Bone marrow (tissue), 2 donors: ENCODE measurements around the gene TENM3.

Source experiments
- DNase-seq, 2 donors: peaks; one replicate each; lab custom pipeline; 2025; lab: John Stamatoyannopoulos, UW

Gene TENM3

DNA sequence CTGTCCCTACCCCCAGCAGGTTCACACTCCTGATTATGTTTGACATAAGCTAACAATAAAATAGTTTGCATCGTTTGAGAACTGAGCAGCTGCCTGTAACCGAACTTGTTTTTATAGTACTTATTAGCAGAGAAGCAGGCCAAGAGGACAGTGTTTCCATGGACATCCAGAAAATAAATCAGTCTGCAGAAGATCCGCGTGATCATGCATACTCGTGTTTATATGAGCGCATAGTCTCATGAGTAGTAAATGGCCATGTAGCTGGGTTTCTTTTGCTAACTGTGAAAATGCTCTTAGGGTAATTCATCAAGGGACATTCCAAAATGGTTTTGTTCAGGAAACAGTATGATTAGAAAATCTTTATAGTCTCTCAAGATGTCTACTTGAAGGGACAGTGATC is 384.8 kb downstream of the TENM3 start:
- no peak for DNase-seq

DNA sequence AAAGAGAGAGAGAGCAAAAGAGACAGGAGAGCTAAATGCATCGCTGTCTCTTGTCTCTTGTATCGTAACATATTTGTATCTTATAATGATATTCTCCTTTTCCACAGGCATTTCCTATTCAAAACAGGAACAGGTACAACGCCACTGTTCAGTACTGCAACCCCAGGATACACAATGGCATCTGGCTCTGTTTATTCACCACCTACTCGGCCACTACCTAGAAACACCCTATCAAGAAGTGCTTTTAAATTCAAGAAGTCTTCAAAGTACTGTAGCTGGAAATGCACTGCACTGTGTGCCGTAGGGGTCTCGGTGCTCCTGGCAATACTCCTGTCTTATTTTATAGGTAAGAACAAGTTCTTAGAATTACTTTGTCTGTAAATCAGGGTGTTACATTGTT is 385.3 kb downstream of the TENM3 start:
- DNase-seq = no peak

DNA sequence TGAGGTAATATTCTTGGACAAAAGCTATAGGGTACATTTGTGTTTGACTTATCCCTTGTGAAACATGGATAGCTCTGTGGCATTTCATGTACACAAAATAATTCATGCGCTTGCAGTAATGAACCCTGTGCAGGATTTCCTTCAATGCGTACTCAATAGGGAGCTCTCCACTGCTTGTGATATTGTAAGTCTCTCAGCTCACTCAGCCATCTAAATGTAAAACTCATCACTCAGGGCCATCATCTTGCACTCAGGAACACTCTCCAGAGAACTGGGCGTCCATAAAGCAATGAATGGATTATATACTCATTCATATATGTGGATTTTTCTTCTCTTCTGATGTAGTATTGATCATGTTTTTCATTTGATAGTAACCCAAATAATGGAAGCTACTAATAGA is 385.9 kb downstream of the TENM3 start:
- DNase-seq = no peak

DNA sequence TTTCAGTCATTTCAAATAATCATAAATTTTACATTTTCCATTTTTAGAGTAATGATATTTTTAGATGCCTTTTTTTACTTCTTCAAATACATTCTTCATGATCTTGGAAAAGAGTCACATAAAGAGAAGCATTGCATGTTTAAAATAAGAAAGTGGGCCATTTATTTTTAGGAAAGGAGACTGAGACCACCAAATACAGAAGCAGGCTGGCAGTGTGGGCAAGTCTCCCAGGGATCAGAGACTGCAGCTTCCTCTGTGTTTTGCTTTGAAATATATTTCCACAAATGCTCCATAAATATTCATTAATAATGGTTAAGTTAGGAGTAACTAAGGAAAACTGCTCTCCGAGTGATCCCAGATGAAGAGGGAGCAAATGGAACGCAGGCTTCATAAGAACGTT is 397.3 kb downstream of the TENM3 start:
- DNase-seq = no peak

DNA sequence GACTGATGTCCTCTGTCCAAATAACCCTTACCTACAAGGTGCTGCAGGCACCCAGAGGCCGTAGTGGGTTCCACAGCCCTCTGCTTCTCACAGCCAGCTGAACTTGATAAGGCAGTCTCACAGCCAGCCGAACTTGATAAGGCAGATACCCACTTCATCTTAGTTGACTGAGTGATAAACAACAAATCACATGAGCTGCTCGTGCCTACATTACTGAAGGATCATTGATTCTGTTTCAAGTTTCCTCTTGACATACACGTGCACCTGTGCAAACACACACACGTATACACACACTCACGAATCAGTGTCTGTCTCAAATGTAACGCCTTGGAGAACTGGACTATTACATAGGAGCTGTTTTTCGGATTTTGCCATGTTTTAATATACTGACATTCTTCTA is 397.7 kb downstream of the TENM3 start:
- no peak for DNase-seq

DNA sequence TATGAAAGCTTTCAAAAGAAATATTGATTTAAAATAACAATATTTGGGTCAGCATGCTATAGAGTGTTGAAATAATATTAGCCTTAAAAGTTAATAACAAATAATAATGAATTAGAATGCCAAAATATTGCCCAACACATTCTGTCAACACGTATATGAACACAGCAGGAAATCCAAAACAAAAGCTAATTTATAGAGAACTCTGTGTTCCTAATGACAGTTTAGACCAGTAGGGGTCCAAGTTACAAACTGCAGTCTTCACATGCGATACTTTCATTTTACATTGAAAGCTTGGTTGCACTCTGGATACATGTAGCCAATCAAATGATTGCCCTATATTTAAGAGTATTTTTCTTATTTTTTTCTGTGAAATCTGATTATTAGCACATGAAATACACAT is 399.6 kb downstream of the TENM3 start:
- DNase-seq = no peak

DNA sequence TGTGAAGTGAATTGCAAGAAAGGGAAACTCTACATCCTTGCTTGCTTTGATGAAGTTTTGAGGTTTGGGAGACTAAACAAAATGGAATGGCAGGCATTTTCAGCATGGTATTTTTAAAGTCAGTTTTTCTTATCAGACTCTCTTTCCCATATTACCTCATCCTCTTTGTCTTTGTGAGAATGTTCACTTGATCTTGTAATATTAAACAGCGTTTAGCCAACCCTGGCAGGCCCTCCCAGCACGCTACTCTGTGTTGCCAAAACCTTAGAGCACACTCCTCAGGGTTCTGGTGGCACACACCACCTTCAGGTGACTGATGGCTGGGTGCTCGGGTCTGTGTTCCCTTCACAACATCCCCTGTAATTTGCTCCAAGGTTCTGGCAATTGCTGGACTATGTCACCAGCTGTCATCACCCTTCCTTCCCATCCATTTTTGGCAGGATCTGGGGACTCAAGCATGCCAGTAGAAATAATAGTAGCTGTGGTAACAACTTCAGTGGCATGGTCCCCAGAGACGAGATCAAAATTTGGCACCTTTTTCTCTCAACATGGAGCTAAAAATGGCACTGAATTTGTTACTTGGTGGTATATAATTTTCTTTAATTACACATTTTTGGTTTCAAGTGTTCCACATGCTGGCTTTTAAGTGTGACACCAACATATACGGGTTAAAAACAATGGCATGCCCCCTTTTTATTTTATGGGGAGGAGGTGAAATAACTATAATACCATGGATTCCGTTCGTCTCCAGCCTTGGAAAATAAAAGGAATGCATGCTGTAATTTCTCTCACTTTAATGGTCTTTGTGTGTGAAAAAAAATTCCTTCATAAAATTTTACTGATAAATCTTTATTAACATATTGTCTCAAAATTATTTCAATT is 400.8 kb downstream of the TENM3 start:
- DNase-seq = no peak

DNA sequence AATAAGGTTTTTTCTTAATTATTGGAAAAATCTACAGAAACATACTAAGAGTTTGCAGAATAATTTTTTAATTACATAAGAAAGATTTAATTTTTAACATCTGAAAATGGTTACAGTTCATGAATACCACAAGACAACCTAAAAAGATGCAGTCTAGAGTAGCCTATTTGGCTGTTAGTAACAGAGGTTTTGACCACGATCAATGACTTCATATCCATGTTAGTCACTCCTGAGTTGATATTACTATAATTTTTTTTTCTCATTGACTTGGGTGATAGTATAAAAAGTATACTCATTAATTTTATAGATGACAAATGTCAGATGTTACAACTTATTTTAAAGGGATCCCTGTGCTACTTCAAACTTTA is 401.5 kb downstream of the TENM3 start:
- no peak for DNase-seq

DNA sequence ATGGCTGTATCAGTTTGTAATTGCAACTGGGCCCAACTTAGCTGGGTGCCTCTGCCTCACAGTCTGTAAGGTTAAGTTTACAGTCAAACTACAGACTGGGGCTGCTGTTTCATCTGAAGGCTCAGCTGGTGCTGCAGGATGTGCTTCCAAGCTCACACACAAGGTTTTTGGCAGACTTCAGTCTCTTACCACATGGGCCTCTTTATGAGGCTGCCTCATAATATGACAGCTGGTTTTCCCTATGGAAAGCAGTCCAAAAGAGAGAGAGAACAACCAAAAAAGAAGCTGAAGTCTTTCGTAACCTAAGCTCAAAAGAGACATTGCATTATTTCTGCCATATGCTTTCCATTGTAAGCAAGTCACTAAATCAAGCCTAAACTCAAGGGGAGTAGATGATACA is 402.3 kb downstream of the TENM3 start:
- no peak for DNase-seq

DNA sequence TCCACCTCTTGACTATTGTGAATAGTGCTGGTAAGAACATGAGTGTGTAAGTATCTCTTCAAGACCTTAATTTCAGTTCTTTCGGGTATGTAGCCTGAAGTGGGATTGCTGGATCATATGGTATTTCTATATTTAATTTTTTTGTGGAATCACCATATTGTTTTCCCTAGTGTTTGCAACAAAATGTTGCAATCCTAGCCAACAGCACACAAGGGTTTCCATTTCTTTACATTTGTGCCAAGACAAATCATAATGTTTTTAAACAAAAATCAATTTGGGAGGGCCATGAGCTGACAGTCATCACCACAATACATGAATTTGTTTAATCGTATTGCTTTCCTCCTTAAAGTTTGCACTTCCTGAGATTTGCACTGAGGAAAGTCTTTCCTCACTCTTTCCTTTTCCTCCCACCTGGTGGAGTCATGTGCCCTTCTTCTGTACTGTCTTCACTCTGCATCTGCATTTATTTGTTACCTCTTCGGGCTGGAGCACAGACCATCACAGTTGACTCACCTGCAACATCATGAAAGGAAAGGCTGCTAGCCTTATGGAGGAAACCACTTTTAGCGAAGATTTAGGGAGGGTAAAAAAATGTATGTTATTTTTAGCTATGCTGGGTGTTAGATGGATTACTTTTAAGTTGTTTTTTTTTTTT is 404.6 kb downstream of the TENM3 start:
- no peak for DNase-seq

DNA sequence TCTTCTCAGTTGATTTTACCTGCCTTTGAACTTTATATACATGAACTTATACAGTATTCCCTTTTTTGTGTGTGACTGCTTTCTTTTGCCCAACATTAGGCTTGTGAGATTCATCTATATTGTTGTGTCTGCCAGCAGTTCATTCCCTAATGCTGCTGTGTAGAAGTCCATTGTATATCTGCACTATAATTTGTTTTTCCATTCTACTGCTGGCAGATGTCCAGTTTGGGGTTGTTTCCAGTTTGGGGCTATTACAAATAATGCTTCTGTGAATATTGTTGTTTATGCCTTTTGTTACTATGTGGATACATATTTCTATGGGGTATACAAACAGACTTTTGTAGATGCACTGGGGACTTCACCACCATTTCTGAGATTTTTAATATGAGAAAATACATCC is 405.6 kb downstream of the TENM3 start:
- DNase-seq = no peak

DNA sequence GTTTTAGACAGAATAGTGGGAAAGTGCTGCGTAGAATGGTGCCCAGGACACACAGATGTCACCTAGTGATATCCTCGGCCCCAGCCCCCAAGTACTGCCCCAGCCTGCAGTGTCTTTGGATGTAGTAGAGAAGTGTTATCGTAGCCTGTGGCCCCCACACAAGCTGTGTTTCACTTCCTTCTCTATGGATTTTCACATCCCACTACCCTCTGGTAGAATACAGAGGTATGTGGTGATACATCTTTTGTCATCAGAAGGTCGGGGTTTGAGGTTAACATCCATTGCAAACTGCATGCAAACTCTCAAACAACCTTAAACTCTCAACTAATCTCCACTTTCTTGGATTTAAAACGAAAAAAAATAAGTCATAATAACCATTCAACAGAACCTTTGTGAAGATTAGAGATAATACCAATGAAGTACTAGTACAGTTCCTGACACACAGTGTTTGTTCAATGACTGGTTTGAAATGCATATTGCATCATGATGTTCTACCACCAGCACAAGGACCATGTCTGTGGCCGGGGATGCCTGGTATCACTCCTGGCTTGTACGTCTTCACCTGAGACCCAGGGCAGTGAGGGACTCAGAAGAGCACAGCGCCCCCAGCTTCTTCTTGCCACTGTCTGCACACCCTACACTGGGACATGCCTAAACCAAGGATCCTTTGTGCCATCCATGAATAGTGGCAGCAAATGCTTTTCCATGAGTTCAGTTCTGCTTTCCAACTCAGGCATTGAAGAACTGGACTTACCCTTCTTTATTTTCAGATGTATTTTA is 406.7 kb downstream of the TENM3 start:
- no peak for DNase-seq

DNA sequence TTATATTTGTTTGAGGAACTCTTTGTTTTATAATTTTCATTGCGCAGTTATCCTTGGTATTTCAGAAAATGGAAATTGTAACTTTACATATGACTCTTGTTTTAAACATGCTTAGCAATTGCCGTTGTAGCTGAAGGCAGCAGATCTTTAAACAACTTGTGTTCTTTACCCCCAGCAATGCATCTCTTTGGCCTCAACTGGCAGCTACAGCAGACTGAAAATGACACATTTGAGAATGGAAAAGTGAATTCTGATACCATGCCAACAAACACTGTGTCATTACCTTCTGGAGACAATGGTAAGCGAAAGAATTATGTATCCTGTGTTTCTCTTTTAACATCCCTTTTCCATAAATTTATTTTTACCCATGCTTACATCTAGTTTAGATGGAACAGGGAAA is 410.4 kb downstream of the TENM3 start:
- no peak for DNase-seq

DNA sequence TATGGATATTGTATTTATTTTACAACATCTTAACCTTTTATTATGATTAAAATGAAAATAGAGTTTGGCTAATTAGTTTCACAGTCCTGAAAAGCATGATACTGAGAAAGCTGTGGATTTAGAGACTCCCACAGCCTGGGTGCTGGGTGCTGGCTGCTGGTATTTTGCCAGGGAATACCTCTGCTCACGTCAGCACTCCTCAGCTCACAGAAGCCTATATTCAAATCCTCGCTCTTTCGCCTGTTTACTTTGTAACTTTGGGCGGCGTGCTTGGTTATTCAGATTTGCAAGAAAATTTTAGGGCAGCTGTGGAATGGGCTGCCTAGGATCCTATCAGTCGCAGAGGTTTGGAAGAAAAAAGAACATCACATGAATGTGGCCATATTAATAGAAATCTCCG is 412.1 kb downstream of the TENM3 start:
- no peak for DNase-seq

DNA sequence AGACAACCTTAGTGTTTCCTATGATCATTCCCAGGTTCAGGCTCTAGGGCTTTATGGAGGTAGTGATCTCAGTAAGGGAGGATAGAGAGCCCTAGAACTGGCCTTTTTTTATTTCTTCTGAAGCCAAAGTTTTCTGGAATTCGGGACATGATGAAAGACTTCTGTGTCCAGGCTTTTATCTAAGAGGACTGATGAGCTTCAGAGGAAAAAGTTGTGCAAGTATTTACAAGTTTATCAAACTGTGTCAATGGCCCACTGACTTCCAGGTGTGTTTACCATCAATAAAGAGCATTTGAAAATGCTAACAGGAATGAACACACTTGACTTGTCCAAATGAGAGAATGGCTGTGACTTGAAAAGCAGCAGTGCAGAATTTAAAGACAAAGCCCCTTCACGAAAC is 419.3 kb downstream of the TENM3 start:
- no peak for DNase-seq

DNA sequence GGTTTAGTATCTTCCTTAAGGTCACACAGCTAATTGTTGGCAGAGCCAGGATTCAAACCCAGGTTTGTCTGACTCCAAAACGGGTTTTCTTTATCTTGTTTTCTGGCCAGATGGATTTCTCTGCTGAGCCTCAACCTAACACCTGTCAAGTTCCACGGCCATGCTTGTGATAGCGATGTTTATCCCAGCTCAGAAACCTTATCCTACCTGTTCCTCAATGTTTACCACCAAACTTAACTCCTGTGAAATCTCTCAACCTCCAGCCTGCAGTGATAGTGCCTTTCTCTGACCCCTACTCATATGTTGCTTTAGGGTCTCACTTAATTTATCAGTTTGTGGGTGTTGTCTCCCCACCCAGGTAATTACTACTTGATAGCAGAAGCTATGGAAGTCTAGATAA is 428.0 kb downstream of the TENM3 start:
- no peak for DNase-seq

DNA sequence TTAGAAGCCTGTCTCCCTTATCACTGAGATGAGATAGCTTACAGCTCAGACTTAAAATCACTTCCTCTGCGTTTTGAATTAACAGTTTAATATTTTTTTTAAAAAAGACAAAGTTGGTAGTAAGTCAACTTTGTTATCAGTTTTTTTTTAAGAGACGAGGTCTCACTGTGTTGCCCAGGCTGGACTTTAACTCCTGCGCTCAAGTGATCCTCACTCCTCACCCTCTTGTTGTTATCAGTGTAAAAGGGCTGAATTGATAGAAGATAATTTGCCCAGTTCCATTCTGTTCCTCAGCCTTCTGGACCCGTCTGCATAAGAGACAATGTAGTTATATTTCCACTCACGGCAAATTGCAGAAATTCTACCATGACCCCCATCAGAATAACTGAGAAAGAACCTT is 428.5 kb downstream of the TENM3 start:
- DNase-seq = no peak

DNA sequence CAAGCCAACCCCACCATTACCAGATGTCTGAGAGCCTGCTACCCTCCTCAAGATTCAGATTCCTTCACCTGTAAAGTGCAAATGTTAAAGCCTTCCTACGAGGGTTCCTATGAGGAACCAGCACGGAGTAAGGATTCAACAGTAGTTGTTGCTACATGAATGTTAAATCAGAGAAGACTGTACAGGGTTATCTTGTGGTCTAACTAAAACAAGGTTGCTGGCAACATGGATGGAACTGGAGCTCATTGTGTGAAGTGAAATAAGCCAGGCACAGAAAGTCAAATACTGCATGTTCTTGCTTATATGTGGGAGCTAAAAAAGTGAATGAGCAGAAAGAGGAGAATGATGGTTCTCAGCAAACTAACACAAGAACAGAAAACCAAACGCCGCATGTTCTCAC is 435.4 kb downstream of the TENM3 start:
- DNase-seq = no peak

DNA sequence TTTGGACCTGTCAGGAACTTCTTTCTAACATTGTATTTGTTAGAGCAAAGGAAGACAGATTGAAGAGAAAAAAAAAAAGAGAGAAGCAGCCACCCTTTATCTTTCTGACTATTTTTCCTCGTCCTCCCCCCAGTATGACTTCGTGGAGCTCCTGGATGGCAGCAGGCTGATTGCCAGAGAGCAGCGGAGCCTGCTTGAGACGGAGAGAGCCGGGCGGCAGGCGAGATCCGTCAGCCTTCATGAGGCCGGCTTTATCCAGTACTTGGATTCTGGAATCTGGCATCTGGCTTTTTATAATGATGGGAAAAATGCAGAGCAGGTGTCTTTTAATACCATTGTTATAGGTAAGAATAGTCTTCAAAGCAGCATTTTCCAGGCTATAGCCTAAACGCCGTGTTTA is 436.3 kb downstream of the TENM3 start:
- no peak for DNase-seq

DNA sequence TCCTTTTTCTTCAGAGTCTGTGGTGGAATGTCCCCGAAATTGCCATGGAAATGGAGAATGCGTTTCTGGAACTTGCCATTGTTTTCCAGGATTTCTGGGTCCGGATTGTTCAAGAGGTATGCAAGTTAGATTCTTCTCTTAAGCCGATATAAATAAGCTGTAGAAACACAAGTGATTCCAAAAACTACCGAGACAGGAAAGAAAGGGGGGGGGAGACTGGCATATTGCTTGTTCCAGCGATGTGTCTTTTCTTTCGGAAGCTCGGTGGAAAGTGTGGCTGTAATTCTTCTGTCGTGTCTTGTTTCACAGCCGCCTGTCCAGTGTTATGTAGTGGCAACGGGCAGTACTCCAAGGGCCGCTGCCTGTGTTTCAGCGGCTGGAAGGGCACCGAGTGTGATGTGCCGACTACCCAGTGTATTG is 437.0 kb downstream of the TENM3 start:
- DNase-seq = no peak

DNA sequence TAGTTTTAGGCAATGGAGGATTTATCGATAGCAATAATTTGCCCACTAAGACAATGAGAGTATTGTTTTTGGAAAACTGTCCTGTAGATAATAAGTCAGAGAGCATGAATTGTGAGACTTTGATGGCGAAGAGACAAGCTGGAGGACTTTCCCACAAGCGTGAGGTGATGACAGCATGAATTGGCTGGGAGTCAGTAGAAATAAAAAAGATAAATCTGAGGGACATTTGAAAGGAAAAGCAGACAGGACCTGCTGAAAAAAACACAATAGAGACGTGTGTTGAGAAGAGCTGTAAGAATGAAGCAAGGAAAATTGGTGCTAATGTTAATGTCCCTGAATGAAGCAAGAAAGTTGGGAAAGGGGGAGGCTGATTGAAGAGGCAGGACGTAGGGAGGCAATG is 440.5 kb downstream of the TENM3 start:
- DNase-seq = no peak

DNA sequence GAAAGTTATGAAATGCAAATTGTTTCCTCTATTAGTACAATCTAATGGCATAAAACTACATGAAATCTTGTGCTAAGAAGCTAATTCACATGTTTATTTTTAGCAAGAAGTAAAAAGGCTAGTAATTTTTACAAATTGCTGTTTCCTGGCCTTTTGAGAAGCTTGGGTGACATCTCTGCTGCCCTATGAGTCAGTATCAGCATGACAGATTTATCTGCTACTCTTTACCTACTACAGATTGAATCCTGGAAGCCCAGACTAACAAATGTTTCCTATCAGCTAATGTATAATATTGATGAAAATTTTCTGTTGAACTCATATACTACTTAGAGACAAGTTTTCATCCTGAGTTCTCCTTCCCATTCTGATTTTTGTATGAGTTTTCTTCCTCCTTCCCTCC is 441.6 kb downstream of the TENM3 start:
- DNase-seq = no peak

DNA sequence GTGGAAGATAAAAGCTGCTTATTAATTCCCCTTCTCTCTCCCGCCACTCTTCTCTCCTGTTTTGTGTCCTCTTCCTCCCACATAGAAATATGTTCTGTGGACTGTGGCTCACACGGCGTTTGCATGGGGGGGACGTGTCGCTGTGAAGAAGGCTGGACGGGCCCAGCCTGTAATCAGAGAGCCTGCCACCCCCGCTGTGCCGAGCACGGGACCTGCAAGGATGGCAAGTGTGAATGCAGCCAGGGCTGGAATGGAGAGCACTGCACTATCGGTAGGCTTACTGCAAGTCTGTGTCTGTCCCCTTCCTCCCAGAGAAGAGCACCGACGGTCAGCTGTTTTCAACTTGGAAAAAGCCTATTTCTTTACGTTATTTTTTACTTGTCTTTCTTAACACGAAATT is 444.9 kb downstream of the TENM3 start:
- no peak for DNase-seq
